Natural killer cell (primary cell): ENCODE results near the gene PGAP3. TPM values are rescaled to one million over a fixed set of nuclear protein-coding genes. Genes with fewer than 3 reads are reported as not detected.

Source experiments
- ATAC-seq, 3 donors: fragments of 150-1000 bp in 2 of 3; fragments of 200-7000 bp in 1 of 3; cut with Tn5 transposase; 1 replicate in 1 of 3; 2 replicates in 2 of 3; pipeline ENCODE4 v1.10.0; 2021; ENCODE audit warnings: mild to moderate bottlenecking in 2 of 3, moderate library complexity in 2 of 3
- DNase-seq, 2 donors: peaks; one replicate each; pipeline versions ENCODE4 v3.0.0 to v3.0.0-alpha.2; 2013 to 2021; ENCODE audit warnings: mixed read lengths in 1 of 2
- H3K27ac ChIP-seq: one replicate; pipeline ENCODE4 v1.5.1; 2013; ENCODE audit warnings: mild to moderate bottlenecking, low read length
- H3K27me3 ChIP-seq: one replicate; pipeline ENCODE4 v1.6.1; 2013; ENCODE audit warnings: low read length; ENCODE audit not compliant: control insufficient read depth, insufficient read depth
- H3K36me3 ChIP-seq: one replicate; pipeline ENCODE4 v1.6.1; 2013; ENCODE audit warnings: low read length; ENCODE audit not compliant: control insufficient read depth, insufficient read depth
- H3K4me1 ChIP-seq: one replicate; pipeline ENCODE4 v1.6.1; 2013; ENCODE audit warnings: low read length; ENCODE audit not compliant: control insufficient read depth, insufficient read depth
- H3K4me3 ChIP-seq: one replicate; pipeline ENCODE4 v1.5.1; 2013; ENCODE audit warnings: low read length
- H3K9me3 ChIP-seq: one replicate; pipeline ENCODE4 v1.6.1; 2013; ENCODE audit warnings: low read length; ENCODE audit not compliant: control insufficient read depth, insufficient read depth
- H3K27ac Mint-ChIP-seq, 2 donors: one replicate each; pipeline ENCODE4 v1.8.0; 2022; ENCODE audit warnings: mild to moderate bottlenecking in 2 of 2, mixed read lengths in 2 of 2, moderate library complexity in 1 of 2
- H3K27me3 Mint-ChIP-seq, 2 donors: one replicate each; pipeline ENCODE4 v1.8.0; 2022; ENCODE audit warnings: low read depth in 2 of 2, mixed read lengths in 2 of 2
- H3K36me3 Mint-ChIP-seq: one replicate; pipeline ENCODE4 v1.8.0; 2022; ENCODE audit warnings: mixed read lengths
- H3K4me1 Mint-ChIP-seq, 2 donors: one replicate each; pipeline ENCODE4 v1.8.0; 2022; ENCODE audit warnings: mixed read lengths in 2 of 2
- H3K4me3 Mint-ChIP-seq: one replicate; pipeline ENCODE4 v1.8.0; 2022; ENCODE audit warnings: mild to moderate bottlenecking, moderate library complexity, mixed read lengths
- H3K9me3 Mint-ChIP-seq, 2 donors: one replicate each; pipeline ENCODE4 v1.8.0; 2022; ENCODE audit warnings: mixed read lengths in 2 of 2
- CTCF ChIP-seq: fragments of 200-600 bp; IDR thresholded peaks from one replicate; pipeline ENCODE4 v1.8.0; 2022; ENCODE audit warnings: antibody characterized with exemption
- WGBS: methylation state at CpG from one replicate; pipeline ENCODE4 v1.1.7; 2013; ENCODE audit warnings: missing lambda C conversion rate; ENCODE audit not compliant: insufficient coverage; 5-methylcytosine and 5-hydroxymethylcytosine counted together
- intact Hi-C: fragments of 100-400 bp; cut with micrococcal nuclease; formaldehyde crosslinking; loops from one replicate; pipeline ENCODE4 v1.14.2; 2022
- total RNA-seq, 4 donors: library from RNA; stranded (reverse); fragments of 120-200 nt in 1 of 4; gene quantifications; one replicate each; pipeline versions ENCODE4 v1.2.3 to v1.2.4, GENCODE V29; 2013 to 2022

The PGAP3 gene
- total RNA-seq, 3 donors from 2014 or later (not counting 1 experiment from before 2014, with no cell fraction given) = 45.8 to 57.8 (median 52.4) TPM

- peak overlapping the region; percentile 5 to 54 for H3K27ac Mint-ChIP-seq
- Histone ChIP-seq H3K4me1 (peaks cover 64% of the 10 kb centered on the region), H3K36me3 (no peaks in the 10 kb centered on the region), H3K27me3 (no peaks in the 10 kb centered on the region), H3K9me3 (no peaks in the 10 kb centered on the region), H3K4me3 (no peak overlapping the region), H3K27ac (no peak overlapping the region)
- intact Hi-C loops = no loop called here
- WGBS = 85% methylated on average over 4 of the region's 4 CpGs
- H3K27me3 Mint-ChIP-seq = no peaks in the 10 kb centered on the region
- no peak for ATAC-seq
- DNase-seq = no peak
- H3K4me3 Mint-ChIP-seq = no peak overlapping the region
- no peak for TF ChIP-seq CTCF
- H3K9me3 Mint-ChIP-seq = no peaks in the 10 kb centered on the region
- no peaks in the 10 kb centered on the region for H3K36me3 Mint-ChIP-seq
- peaks cover 74 to 75% of the 10 kb centered on the region in 2 donors for H3K4me1 Mint-ChIP-seq
Observed at GRCh38 chr17:39643271-39643670, 44.6 kb downstream of the PGAP3 start.

- no peaks in the 10 kb centered on the region for H3K27me3 Mint-ChIP-seq
- no peaks in the 10 kb centered on the region for H3K9me3 Mint-ChIP-seq
- H3K4me3 Mint-ChIP-seq = peak overlapping the region; percentile 43
- no peak for TF ChIP-seq CTCF
- WGBS = 85% methylated on average over 9 of the region's 9 CpGs
- Histone ChIP-seq H3K36me3 (no peaks in the 10 kb centered on the region), H3K27me3 (no peaks in the 10 kb centered on the region), H3K9me3 (no peaks in the 10 kb centered on the region), H3K4me3 (no peak overlapping the region), H3K4me1 (peaks cover 72% of the 10 kb centered on the region), H3K27ac (no peak overlapping the region)
- H3K4me1 Mint-ChIP-seq = peaks cover 82 to 83% of the 10 kb centered on the region in 2 donors
- peak overlapping the region; percentile 5 to 54 for H3K27ac Mint-ChIP-seq
- intact Hi-C loops = no loop called here
- H3K36me3 Mint-ChIP-seq = no peaks in the 10 kb centered on the region
- DNase-seq = no peak
- ATAC-seq = no peak
Observed at GRCh38 chr17:39642291-39643074, 45.4 kb downstream of the PGAP3 start.

GRCh38 chr17:39641883-39642282 is 46.0 kb downstream of the PGAP3 start:
- Histone ChIP-seq H3K9me3 (no peaks in the 10 kb centered on the region), H3K36me3 (no peaks in the 10 kb centered on the region), H3K4me1 (peaks cover 75% of the 10 kb centered on the region), H3K4me3 (no peak overlapping the region), H3K27me3 (no peaks in the 10 kb centered on the region), H3K27ac (no peak overlapping the region)
- TF ChIP-seq CTCF = no peak
- Mint-ChIP-seq H3K4me1 (peaks cover 83 to 85% of the 10 kb centered on the region in 2 donors), H3K9me3 (no peaks in the 10 kb centered on the region), H3K4me3 (no peak overlapping the region), H3K27ac (peak overlapping the region; percentile 54 to 57), H3K36me3 (no peaks in the 10 kb centered on the region), H3K27me3 (no peaks in the 10 kb centered on the region)
- no peak for ATAC-seq
- no peak for DNase-seq
- intact Hi-C loops = no loop called here
- 76% methylated on average over 7 of the region's 7 CpGs for WGBS

- Mint-ChIP-seq H3K36me3 (no peaks in the 10 kb centered on the region), H3K9me3 (no peaks in the 10 kb centered on the region), H3K27ac (peak overlapping the region; percentile 54 to 57), H3K4me1 (peaks cover 83 to 92% of the 10 kb centered on the region in 2 donors), H3K27me3 (no peaks in the 10 kb centered on the region), H3K4me3 (peak overlapping the region; percentile 42)
- ATAC-seq (no peak), DNase-seq (no peak)
- peaks cover 82% of the 10 kb centered on the region for H3K4me1 ChIP-seq
- H3K27me3 ChIP-seq = no peaks in the 10 kb centered on the region
- no peaks in the 10 kb centered on the region for H3K9me3 ChIP-seq
- no peak overlapping the region for H3K27ac ChIP-seq
- intact Hi-C loops = no loop called here
- H3K36me3 ChIP-seq = no peaks in the 10 kb centered on the region
- TF ChIP-seq CTCF = no peak
- 93% methylated on average over 4 of the region's 4 CpGs for WGBS
- H3K4me3 ChIP-seq = no peak overlapping the region
Observed at GRCh38 chr17:39641097-39641496, 46.8 kb downstream of the PGAP3 start.
